ENCODE results near the gene SGSM1. TPM values are rescaled to one million over a fixed set of nuclear protein-coding genes. Genes with fewer than 3 reads are reported as not detected.

SGSM1 gene
- total RNA-seq, 4 donors from 2014 or later = 1.7 to 6.3 (median 3.7) TPM

DNA sequence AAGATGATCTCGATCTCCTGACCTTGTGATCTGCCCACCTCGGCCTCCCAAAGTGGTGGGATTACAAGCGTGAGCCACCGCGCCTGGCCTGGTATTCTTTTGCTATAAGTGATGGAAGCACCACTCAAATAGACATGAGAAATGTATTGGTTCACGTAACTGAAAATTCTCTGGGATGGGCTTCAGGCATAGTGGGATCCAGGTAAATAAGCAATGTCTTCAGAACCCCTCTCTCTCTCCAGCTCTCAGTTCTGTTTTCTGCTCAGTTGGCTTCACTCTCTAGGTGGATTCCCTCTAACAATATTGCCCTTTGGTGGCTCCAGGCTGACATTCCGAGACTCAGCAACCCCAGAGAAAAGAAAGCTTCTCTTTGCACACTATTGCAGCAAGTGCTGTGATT lies 141.4 kb downstream of the SGSM1 start:
- H3K36me3 ChIP-seq = no peaks in the 10 kb centered on the region
- no peak for DNase-seq (ENCODE audit: low spot score in 2 of 2)
- H3K27me3 ChIP-seq = no peaks in the 10 kb centered on the region
- no peaks in the 10 kb centered on the region for H3K9me3 ChIP-seq
- no peak for TF ChIP-seq POLR2A (IDR thresholded peaks at IDR 0.05)
- TF ChIP-seq EP300 (IDR thresholded peaks at IDR 0.05) = no peak
- TF ChIP-seq POLR2AphosphoS5 (IDR thresholded peaks at IDR 0.05) = no peak
- TF ChIP-seq, protein P1, sequence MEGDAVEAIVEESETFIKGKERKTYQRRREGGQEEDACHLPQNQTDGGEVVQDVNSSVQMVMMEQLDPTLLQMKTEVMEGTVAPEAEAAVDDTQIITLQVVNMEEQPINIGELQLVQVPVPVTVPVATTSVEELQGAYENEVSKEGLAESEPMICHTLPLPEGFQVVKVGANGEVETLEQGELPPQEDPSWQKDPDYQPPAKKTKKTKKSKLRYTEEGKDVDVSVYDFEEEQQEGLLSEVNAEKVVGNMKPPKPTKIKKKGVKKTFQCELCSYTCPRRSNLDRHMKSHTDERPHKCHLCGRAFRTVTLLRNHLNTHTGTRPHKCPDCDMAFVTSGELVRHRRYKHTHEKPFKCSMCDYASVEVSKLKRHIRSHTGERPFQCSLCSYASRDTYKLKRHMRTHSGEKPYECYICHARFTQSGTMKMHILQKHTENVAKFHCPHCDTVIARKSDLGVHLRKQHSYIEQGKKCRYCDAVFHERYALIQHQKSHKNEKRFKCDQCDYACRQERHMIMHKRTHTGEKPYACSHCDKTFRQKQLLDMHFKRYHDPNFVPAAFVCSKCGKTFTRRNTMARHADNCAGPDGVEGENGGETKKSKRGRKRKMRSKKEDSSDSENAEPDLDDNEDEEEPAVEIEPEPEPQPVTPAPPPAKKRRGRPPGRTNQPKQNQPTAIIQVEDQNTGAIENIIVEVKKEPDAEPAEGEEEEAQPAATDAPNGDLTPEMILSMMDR (IDR thresholded peaks at IDR 0.05) = no peak
- H3K27ac ChIP-seq = no peak overlapping the region
- H3K4me1 ChIP-seq = peaks cover 29% of the 10 kb centered on the region
- 93% methylated on average over 7 of the region's 7 CpGs for WGBS
- H3K4me3 ChIP-seq = no peak overlapping the region

DNA sequence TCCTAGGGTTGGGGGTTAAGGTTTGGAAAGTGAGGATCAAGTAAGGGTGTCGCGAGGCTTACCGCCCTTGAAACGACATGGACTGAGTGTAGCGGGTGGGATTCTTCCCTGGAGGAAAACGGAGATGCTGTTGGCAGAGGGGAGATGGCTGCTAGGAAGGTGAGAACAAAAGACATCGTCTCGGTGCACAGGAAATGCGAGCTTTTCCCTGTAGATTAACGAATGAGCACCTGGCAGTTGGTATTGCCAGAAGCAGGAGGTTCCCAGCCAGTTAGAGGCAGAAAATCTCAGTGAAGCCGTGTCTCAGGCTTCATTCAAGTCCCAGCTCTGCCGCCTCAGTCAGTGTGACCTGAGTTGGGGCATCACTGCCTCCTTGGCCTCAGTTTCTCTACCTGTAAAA lies 141.9 kb downstream of the SGSM1 start:
- 59% methylated on average over 12 of the region's 12 CpGs for WGBS
- Histone ChIP-seq H3K27ac (no peak overlapping the region), H3K36me3 (no peaks in the 10 kb centered on the region), H3K4me3 (no peak overlapping the region), H3K4me1 (peaks cover 34% of the 10 kb centered on the region), H3K9me3 (no peaks in the 10 kb centered on the region), H3K27me3 (no peaks in the 10 kb centered on the region)
- no peak for TF ChIP-seq POLR2A (IDR thresholded peaks at IDR 0.05)
- TF ChIP-seq POLR2AphosphoS5 (IDR thresholded peaks at IDR 0.05) = no peak
- TF ChIP-seq EP300 (IDR thresholded peaks at IDR 0.05) = no peak
- TF ChIP-seq, protein P1 (IDR thresholded peaks at IDR 0.05) = no peak
- no peak for DNase-seq (ENCODE audit: low spot score in 2 of 2)

DNA sequence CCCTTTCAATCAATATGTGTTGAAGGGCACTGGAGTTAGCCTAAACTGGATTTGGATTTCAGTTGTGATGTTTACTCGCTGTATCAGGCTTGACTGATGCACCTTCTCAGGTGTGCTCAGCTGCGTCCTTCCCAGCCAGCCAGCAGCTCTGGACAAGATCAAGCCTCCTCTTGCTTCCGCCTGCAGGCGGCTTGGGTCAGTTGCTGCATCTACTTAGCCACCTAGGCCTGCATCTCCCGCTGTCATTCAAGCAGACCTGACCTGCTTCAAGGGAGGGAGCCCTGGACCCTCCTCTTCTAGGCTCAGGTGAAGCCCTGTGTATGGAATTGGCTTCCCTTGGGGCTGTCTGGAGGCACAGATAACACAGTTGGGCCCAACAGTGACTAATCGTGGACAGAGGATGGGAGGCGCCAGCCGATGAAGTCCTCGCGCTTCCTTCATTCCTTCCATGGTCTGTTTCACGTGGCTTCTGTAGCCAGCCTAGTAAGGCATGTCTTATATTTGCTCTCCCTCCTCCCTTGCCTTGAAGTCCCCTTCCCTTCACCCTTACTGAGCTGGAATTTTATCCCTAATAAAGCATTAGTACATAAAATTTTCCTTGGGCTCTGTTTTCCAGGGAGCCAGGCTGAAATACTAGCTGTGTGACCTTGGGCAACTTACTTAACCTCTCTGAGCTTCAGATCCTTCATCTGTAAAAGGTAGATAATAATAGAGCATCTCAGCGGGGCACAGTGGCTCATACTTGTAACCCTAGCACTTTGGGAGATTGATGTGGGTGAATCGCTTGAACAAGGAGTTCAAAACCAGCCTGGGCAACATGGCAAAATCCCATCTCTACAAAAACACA lies 142.6 kb downstream of the SGSM1 start:
- Histone ChIP-seq H3K27ac (no peak overlapping the region), H3K36me3 (no peaks in the 10 kb centered on the region), H3K27me3 (no peaks in the 10 kb centered on the region), H3K9me3 (no peaks in the 10 kb centered on the region), H3K4me3 (no peak overlapping the region), H3K4me1 (peaks cover 40% of the 10 kb centered on the region)
- TF ChIP-seq, protein P1 (IDR thresholded peaks at IDR 0.05) = no peak
- TF ChIP-seq EP300 (IDR thresholded peaks at IDR 0.05) (no peak), POLR2A (IDR thresholded peaks at IDR 0.05) (no peak), POLR2AphosphoS5 (IDR thresholded peaks at IDR 0.05) (no peak)
- DNase-seq (ENCODE audit: low spot score in 2 of 2) = no peak
- 67% methylated on average over 12 of the region's 13 CpGs for WGBS

DNA sequence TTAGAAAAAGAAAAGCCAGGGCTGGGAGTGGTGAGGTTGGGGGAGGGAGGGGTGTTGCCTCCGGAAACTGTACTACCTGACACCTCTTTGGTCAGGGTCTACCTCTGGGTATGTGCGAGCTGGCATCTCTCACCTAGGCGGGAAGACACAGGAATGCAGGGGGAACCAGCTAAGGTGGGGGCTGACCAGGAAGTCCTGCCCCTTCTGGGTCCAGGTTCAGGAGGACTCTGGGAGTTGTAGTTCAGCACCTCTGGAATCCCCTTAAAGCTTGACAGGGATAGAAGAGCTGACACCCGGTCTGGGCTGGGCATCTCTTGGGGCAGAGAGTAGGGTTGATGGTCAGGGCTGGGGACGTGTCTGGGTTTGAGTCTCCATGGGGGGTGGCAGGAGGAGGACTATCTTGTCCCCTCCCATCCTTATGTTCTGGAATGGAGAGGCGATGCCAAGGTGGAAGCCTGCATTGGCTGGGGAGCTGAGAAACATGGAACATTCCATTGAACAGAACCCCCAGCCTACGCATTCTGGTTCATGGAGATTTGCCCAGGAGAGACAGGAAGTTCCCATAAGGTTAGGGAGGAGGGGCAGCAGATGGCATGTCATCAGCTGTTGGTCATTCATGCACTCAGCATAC lies 144.4 kb downstream of the SGSM1 start:
- H3K4me1 ChIP-seq = peaks cover 52% of the 10 kb centered on the region
- WGBS = 11% methylated on average over 6 of the region's 7 CpGs
- no peak for DNase-seq (ENCODE audit: low spot score in 2 of 2)
- no peak overlapping the region for H3K27ac ChIP-seq
- TF ChIP-seq POLR2AphosphoS5 (IDR thresholded peaks at IDR 0.05) (no peak), POLR2A (IDR thresholded peaks at IDR 0.05) (no peak), EP300 (IDR thresholded peaks at IDR 0.05) (no peak)
- TF ChIP-seq, protein P1 (IDR thresholded peaks at IDR 0.05) = no peak
- H3K36me3 ChIP-seq = no peaks in the 10 kb centered on the region
- no peak overlapping the region for H3K4me3 ChIP-seq
- H3K9me3 ChIP-seq = no peaks in the 10 kb centered on the region
- no peaks in the 10 kb centered on the region for H3K27me3 ChIP-seq

All from suprapubic skin (tissue), 4 donors.